ENCODE results near the gene SDR9C7.
A peak's percentile ranks its signal among the peaks of the same experiment; 100 is the strongest.
"Not testable (repeated sequence)": the region's sequence is repeated elsewhere in the genome, so short reads cannot be mapped to it uniquely, and the experiment has no call there.

SDR9C7 gene

GRCh38 chr12:56948457-56948777 lies 14.2 kb upstream of the SDR9C7 start:
- TF ChIP-seq CTCF (conservative IDR thresholded peaks at IDR 0.05; ENCODE audit: control insufficient read depth, insufficient read depth, low read depth, low read length), result no peak
- no peak for DNase-seq (ENCODE audit: low read depth)
- H3K4me3 ChIP-seq (ENCODE audit: control insufficient read depth, low read depth, low read length), result no peak overlapping the region

- DNase-seq (ENCODE audit: low read depth), result peak; percentile 7
- no peak for TF ChIP-seq CTCF (conservative IDR thresholded peaks at IDR 0.05; ENCODE audit: control insufficient read depth, insufficient read depth, low read depth, low read length)
- H3K4me3 ChIP-seq (ENCODE audit: control insufficient read depth, low read depth, low read length), result no peak overlapping the region
Measured at GRCh38 chr12:56947633-56948456, 13.6 kb upstream of the SDR9C7 start.

GRCh38 chr12:56943878-56944277 lies 9.7 kb upstream of the SDR9C7 start:
- no peak for TF ChIP-seq CTCF (conservative IDR thresholded peaks at IDR 0.05; ENCODE audit: control insufficient read depth, insufficient read depth, low read depth, low read length)
- H3K4me3 ChIP-seq (ENCODE audit: control insufficient read depth, low read depth, low read length), result no peak overlapping the region
- DNase-seq (ENCODE audit: low read depth), result no peak

- not testable (repeated sequence) for DNase-seq (ENCODE audit: low read depth); H3K4me3 ChIP-seq (ENCODE audit: control insufficient read depth, low read depth, low read length)
Measured at GRCh38 chr12:56943374-56943773, 9.2 kb upstream of the SDR9C7 start.

- no peak overlapping the region for H3K4me3 ChIP-seq (ENCODE audit: control insufficient read depth, low read depth, low read length)
Measured at GRCh38 chr12:56941299-56942017, 7.2 kb upstream of the SDR9C7 start.

GRCh38 chr12:56940942-56941298 lies 6.7 kb upstream of the SDR9C7 start:
- H3K4me3 ChIP-seq (ENCODE audit: control insufficient read depth, low read depth, low read length); DNase-seq (ENCODE audit: low read depth): not testable (repeated sequence)

More at GRCh38 chr12:56941299-56942017, 7.2 kb upstream of the SDR9C7 start:
- DNase-seq (ENCODE audit: low read depth), result peak; percentile 53
- no peak for TF ChIP-seq CTCF (conservative IDR thresholded peaks at IDR 0.05; ENCODE audit: control insufficient read depth, insufficient read depth, low read depth, low read length)

GRCh38 chr12:56935752-56936151 lies 1.5 kb upstream of the SDR9C7 start:
- no peak overlapping the region for H3K4me3 ChIP-seq (ENCODE audit: control insufficient read depth, low read depth, low read length)
- TF ChIP-seq CTCF (conservative IDR thresholded peaks at IDR 0.05; ENCODE audit: control insufficient read depth, insufficient read depth, low read depth, low read length), result no peak
- no peak for DNase-seq (ENCODE audit: low read depth)

All from fibroblast of mammary gland (primary cell).